CD4-positive, CD25-positive, alpha-beta regulatory T cell (primary cell): ENCODE measurements around the gene SIPA1L3. TPM values are rescaled to one million over a fixed set of nuclear protein-coding genes. Genes with fewer than 3 reads are reported as not detected.
A peak's percentile ranks its signal among the peaks of the same experiment; 100 is the strongest.

Source experiments
- ATAC-seq, 2 donors: fragments of 150-1000 bp; cut with Tn5 transposase; one replicate each; pipeline ENCODE4 v1.10.0; 2021; ENCODE audit warnings: low read depth in 2 of 2, moderate number of reproducible peaks in 2 of 2, moderate library complexity in 1 of 2
- DNase-seq, 3 donors: peaks; one replicate each; pipeline versions ENCODE4 v3.0.0 to v3.0.0-alpha.2; 2012 to 2022; ENCODE audit warnings: mixed read lengths in 1 of 3
- H3K27ac ChIP-seq: one replicate; pipeline ENCODE4 v1.7.0; 2013; ENCODE audit warnings: mild to moderate bottlenecking, low read length; ENCODE audit not compliant: insufficient read depth, poor library complexity, severe bottlenecking
- H3K27me3 ChIP-seq: one replicate; pipeline ENCODE4 v1.7.0; 2013; ENCODE audit warnings: low read length; ENCODE audit not compliant: control insufficient read depth, insufficient read depth
- H3K36me3 ChIP-seq: one replicate; pipeline ENCODE4 v1.7.0; 2013; ENCODE audit warnings: mild to moderate bottlenecking, low read length, moderate library complexity; ENCODE audit not compliant: control insufficient read depth, insufficient read depth
- H3K4me1 ChIP-seq: 2 replicates; pipeline ENCODE4 v1.7.0; 2013; ENCODE audit warnings: mild to moderate bottlenecking, low read length; ENCODE audit not compliant: insufficient read depth, control insufficient read depth, poor library complexity, severe bottlenecking
- H3K4me3 ChIP-seq: one replicate; pipeline ENCODE4 v1.7.0; 2013; ENCODE audit warnings: low read depth, mild to moderate bottlenecking, low read length, moderate library complexity
- H3K9me3 ChIP-seq, 2 experiments: 1 replicate in 1 of 2; 2 replicates in 1 of 2; pipeline ENCODE4 v1.7.0; 2013; ENCODE audit warnings: low read length in 2 of 2, mild to moderate bottlenecking in 1 of 2, moderate library complexity in 1 of 2; ENCODE audit not compliant: control insufficient read depth in 2 of 2
- H3K27ac Mint-ChIP-seq, 3 donors: one replicate each; pipeline ENCODE4 v1.8.0; 2020 to 2022; ENCODE audit warnings: mild to moderate bottlenecking in 3 of 3, mixed read lengths in 3 of 3, moderate library complexity in 2 of 3
- H3K27me3 Mint-ChIP-seq: one replicate; pipeline ENCODE4 v1.8.0; 2022; ENCODE audit warnings: mild to moderate bottlenecking, mixed read lengths
- H3K36me3 Mint-ChIP-seq: one replicate; pipeline ENCODE4 v1.8.0; 2020; ENCODE audit warnings: mixed read lengths
- H3K4me1 Mint-ChIP-seq, 4 donors: one replicate each; pipeline ENCODE4 v1.8.0; 2020 to 2022; ENCODE audit warnings: mixed read lengths in 4 of 4, mild to moderate bottlenecking in 1 of 4
- H3K4me3 Mint-ChIP-seq, 4 donors: one replicate each; pipeline ENCODE4 v1.8.0; 2020 to 2022; ENCODE audit warnings: mild to moderate bottlenecking in 4 of 4, mixed read lengths in 4 of 4, moderate library complexity in 3 of 4
- H3K9me3 Mint-ChIP-seq, 7 donors: one replicate each; pipeline ENCODE4 v1.8.0; 2020 to 2022; ENCODE audit warnings: mixed read lengths in 7 of 7, mild to moderate bottlenecking in 3 of 7, moderate library complexity in 2 of 7
- polyA plus RNA-seq, 4 donors: library from polyadenylated mRNA; unstranded; fragments of 300-500 nt; fragmentation: Illumina TruSeq; gene quantifications; one replicate each; pipeline ENCODE4 v1.2.3, GENCODE V29; 2021
- total RNA-seq: library from RNA; stranded (reverse); gene quantifications from one replicate; pipeline ENCODE4 v1.2.3, GENCODE V29; 2022

Gene SIPA1L3
- total and polyA plus RNA-seq, 5 donors from 2014 or later, result 0.41 to 27.6 (median 1.7) TPM

- Histone ChIP-seq H3K4me3 (no peak overlapping the region), H3K27ac (no peak overlapping the region), H3K4me1 (no peaks in the 10 kb centered on the region), H3K9me3 (peaks cover 9 to 18% of the 10 kb centered on the region in 2 experiments), H3K36me3 (peaks cover 5% of the 10 kb centered on the region), H3K27me3 (no peaks in the 10 kb centered on the region)
- Mint-ChIP-seq H3K27ac (no peak overlapping the region), H3K4me1 (peaks cover 0 to 4% (median 0%) of the 10 kb centered on the region in 4 donors), H3K9me3 (peaks cover 0 to 18% (median 3%) of the 10 kb centered on the region in 7 donors), H3K4me3 (no peak overlapping the region), H3K27me3 (no peaks in the 10 kb centered on the region), H3K36me3 (peaks cover 36% of the 10 kb centered on the region)
- ATAC-seq (no peak), DNase-seq (no peak)
Observed at GRCh38 chr19:38182536-38183210, 275.7 kb downstream of the SIPA1L3 start.

- H3K4me3 ChIP-seq, result no peak overlapping the region
- peaks cover 9 to 18% of the 10 kb centered on the region in 2 experiments for H3K9me3 ChIP-seq
- no peak for DNase-seq
- no peaks in the 10 kb centered on the region for H3K4me1 ChIP-seq
- no peaks in the 10 kb centered on the region for H3K27me3 ChIP-seq
- peaks cover 5% of the 10 kb centered on the region for H3K36me3 ChIP-seq
- Mint-ChIP-seq H3K27me3 (no peaks in the 10 kb centered on the region), H3K4me3 (no peak overlapping the region), H3K27ac (no peak overlapping the region), H3K4me1 (peaks cover 0 to 4% (median 0%) of the 10 kb centered on the region in 4 donors), H3K9me3 (peaks cover 0 to 18% (median 3%) of the 10 kb centered on the region in 7 donors), H3K36me3 (peaks cover 36% of the 10 kb centered on the region)
- H3K27ac ChIP-seq, result no peak overlapping the region
- no peak for ATAC-seq
Observed at GRCh38 chr19:38183251-38183897, 276.4 kb downstream of the SIPA1L3 start.

GRCh38 chr19:38184815-38185214 is 277.8 kb downstream of the SIPA1L3 start:
- peaks cover 5% of the 10 kb centered on the region for H3K36me3 ChIP-seq
- H3K36me3 Mint-ChIP-seq, result peaks cover 30% of the 10 kb centered on the region
- H3K27ac Mint-ChIP-seq, result no peak overlapping the region
- no peak for ATAC-seq
- H3K27ac ChIP-seq, result no peak overlapping the region
- no peaks in the 10 kb centered on the region for H3K27me3 ChIP-seq
- H3K27me3 Mint-ChIP-seq, result no peaks in the 10 kb centered on the region
- DNase-seq, result no peak
- H3K4me3 ChIP-seq, result no peak overlapping the region
- H3K4me1 Mint-ChIP-seq, result peaks cover 0 to 4% (median under 1%) of the 10 kb centered on the region in 4 donors
- H3K4me3 Mint-ChIP-seq, result no peak overlapping the region
- H3K9me3 Mint-ChIP-seq, result peaks cover 0 to 6% (median 3%) of the 10 kb centered on the region in 7 donors
- no peaks in the 10 kb centered on the region for H3K4me1 ChIP-seq
- H3K9me3 ChIP-seq, result peaks cover 9 to 15% of the 10 kb centered on the region in 2 experiments

- H3K9me3 ChIP-seq, result peaks cover 3 to 7% of the 10 kb centered on the region in 2 experiments
- H3K27ac ChIP-seq, result no peak overlapping the region
- H3K4me1 Mint-ChIP-seq, result peaks cover 0 to 4% (median under 1%) of the 10 kb centered on the region in 4 donors
- peaks cover 30% of the 10 kb centered on the region for H3K36me3 Mint-ChIP-seq
- no peaks in the 10 kb centered on the region for H3K27me3 ChIP-seq
- DNase-seq, result no peak
- H3K4me3 Mint-ChIP-seq, result no peak overlapping the region
- ATAC-seq, result no peak
- no peak overlapping the region for H3K4me3 ChIP-seq
- no peaks in the 10 kb centered on the region for H3K4me1 ChIP-seq
- H3K27ac Mint-ChIP-seq, result no peak overlapping the region
- H3K36me3 ChIP-seq, result peaks cover 5% of the 10 kb centered on the region
- no peaks in the 10 kb centered on the region for H3K27me3 Mint-ChIP-seq
- peaks cover 0 to 4% (median 3%) of the 10 kb centered on the region in 7 donors for H3K9me3 Mint-ChIP-seq
Observed at GRCh38 chr19:38185562-38185961, 278.6 kb downstream of the SIPA1L3 start.

- Mint-ChIP-seq H3K9me3 (peaks cover 0 to 1% (median 0%) of the 10 kb centered on the region in 7 donors), H3K36me3 (peaks cover 17% of the 10 kb centered on the region)
Observed at GRCh38 chr19:38190061-38190460, 283.1 kb downstream of the SIPA1L3 start.

GRCh38 chr19:38190793-38191192 is 283.8 kb downstream of the SIPA1L3 start:
- H3K4me3 Mint-ChIP-seq, result no peak overlapping the region
- DNase-seq (no peak), ATAC-seq (no peak)
- Histone ChIP-seq H3K4me1 (no peaks in the 10 kb centered on the region), H3K27ac (no peak overlapping the region), H3K4me3 (no peak overlapping the region), H3K36me3 (no peaks in the 10 kb centered on the region), H3K27me3 (no peaks in the 10 kb centered on the region), H3K9me3 (no peaks in the 10 kb centered on the region)
- no peaks in the 10 kb centered on the region for H3K27me3 Mint-ChIP-seq
- peaks cover 16% of the 10 kb centered on the region for H3K36me3 Mint-ChIP-seq
- H3K9me3 Mint-ChIP-seq, result peaks cover 0 to 1% (median 0%) of the 10 kb centered on the region in 7 donors
- peaks cover 0 to 3% (median 0%) of the 10 kb centered on the region in 4 donors for H3K4me1 Mint-ChIP-seq
- peak overlapping the region in 1 of 3 donors; percentile 38 for H3K27ac Mint-ChIP-seq

More at GRCh38 chr19:38190061-38190460, 283.1 kb downstream of the SIPA1L3 start:
- Histone ChIP-seq H3K4me3 (no peak overlapping the region), H3K36me3 (peaks cover 1% of the 10 kb centered on the region), H3K4me1 (no peaks in the 10 kb centered on the region), H3K9me3 (no peaks in the 10 kb centered on the region), H3K27me3 (no peaks in the 10 kb centered on the region), H3K27ac (no peak overlapping the region)
- no peak for ATAC-seq
- no peaks in the 10 kb centered on the region for H3K27me3 Mint-ChIP-seq
- no peak overlapping the region for H3K4me3 Mint-ChIP-seq
- peak overlapping the region in 1 of 3 donors; percentile 87 for H3K27ac Mint-ChIP-seq
- no peak for DNase-seq
- H3K4me1 Mint-ChIP-seq, result peaks cover 0 to 3% (median 0%) of the 10 kb centered on the region in 4 donors

GRCh38 chr19:38191747-38192146 is 284.7 kb downstream of the SIPA1L3 start:
- H3K36me3 ChIP-seq, result no peaks in the 10 kb centered on the region
- H3K4me3 Mint-ChIP-seq, result no peak overlapping the region
- H3K4me1 ChIP-seq, result no peaks in the 10 kb centered on the region
- ATAC-seq (no peak), DNase-seq (no peak)
- peaks cover 0 to 3% (median 0%) of the 10 kb centered on the region in 4 donors for H3K4me1 Mint-ChIP-seq
- H3K27ac ChIP-seq, result no peak overlapping the region
- H3K9me3 Mint-ChIP-seq, result peaks cover 0 to 1% (median 0%) of the 10 kb centered on the region in 7 donors
- no peaks in the 10 kb centered on the region for H3K9me3 ChIP-seq
- no peak overlapping the region for H3K27ac Mint-ChIP-seq
- no peaks in the 10 kb centered on the region for H3K27me3 ChIP-seq
- peaks cover 18% of the 10 kb centered on the region for H3K36me3 Mint-ChIP-seq
- H3K27me3 Mint-ChIP-seq, result no peaks in the 10 kb centered on the region
- H3K4me3 ChIP-seq, result no peak overlapping the region
